HG02981 (cell line): ENCODE results near the gene LETM1.

Source experiments
- ATAC-seq: cut with Tn5 transposase; IDR thresholded peaks from one replicate; pipeline ENCODE4 v1.9.1; 2021; ENCODE audit warnings: mild to moderate bottlenecking, moderate library complexity; ENCODE audit not compliant: unreplicated experiment

The LETM1 gene

DNA sequence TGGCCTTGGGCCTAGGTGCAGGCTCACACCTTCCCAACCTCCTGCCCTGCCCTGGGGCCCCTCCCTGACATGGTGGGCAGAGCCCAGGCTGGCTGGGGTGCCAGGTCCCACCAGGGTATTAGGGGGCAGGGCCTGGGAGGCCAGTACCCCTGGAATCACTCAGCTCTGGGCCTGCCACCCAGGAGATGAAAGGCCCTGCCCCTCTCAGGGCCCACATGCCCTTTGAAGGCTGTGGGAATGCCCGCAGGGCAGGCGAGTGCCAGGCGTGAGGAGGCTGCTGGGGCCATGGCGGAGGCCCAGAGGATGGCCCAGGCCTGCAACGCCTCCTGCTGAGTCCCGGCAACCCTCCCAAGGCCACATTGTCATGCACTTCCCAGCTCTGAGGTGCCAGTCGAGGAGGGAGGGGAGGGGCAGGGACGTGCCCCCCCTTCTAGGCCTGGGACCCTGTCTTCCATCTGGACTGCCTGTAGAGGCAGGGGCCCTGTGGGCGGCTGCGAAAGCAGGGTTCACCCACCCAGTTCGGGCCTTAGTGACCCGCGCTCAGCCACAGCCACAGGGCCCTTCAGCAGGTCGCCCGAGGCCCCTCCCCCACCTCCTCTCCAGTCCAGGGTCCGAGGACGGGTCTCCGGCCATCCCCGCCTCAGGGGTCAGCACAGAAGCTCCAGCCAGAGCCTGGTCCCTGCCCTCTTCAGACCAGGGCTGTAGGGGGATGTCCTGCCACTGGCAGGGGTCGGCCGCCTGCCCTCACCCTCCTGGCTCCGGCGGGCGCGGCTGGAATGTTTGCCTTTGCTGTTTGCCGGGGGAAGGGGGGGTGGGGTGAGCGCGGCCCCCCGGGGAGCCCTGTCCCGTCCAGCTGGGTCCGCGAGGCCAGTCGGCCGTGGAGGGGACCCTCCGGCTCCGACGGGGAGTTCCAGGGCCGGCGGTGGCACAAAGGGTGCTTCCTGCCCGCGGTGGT lies 89.6 kb downstream of the LETM1 start:
- no peak for ATAC-seq

- no peak for ATAC-seq
Observed at GRCh38 chr4:1765409-1766072, 90.4 kb downstream of the LETM1 start.

- ATAC-seq, result no peak
Observed at GRCh38 chr4:1764670-1765069, 91.3 kb downstream of the LETM1 start.

GRCh38 chr4:1763550-1764080 lies 92.3 kb downstream of the LETM1 start:
- no peak for ATAC-seq

DNA sequence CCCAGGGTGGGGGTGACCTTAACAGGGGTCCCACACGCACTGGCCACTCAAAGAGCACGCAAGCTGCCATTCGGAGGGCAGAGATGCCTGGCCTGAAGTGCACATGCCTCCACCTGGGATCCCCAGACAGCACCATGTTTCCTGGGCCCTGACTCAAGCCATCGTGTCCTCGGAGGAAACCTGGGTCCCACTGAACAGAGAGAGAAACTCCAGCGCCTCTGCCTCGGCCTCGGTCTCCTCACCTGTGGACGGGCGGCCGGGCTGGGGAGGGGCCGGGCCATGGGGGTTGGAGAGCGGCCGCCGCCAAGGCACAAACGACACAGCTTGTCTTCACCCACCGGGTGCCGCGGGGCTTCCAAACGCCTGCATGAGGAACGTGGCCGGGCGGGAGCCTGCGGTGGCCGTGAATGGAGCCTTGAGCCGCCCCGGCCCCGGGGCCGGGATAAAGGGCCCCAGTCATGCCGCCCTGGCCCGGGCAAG lies 92.8 kb downstream of the LETM1 start:
- ATAC-seq, result no peak

DNA sequence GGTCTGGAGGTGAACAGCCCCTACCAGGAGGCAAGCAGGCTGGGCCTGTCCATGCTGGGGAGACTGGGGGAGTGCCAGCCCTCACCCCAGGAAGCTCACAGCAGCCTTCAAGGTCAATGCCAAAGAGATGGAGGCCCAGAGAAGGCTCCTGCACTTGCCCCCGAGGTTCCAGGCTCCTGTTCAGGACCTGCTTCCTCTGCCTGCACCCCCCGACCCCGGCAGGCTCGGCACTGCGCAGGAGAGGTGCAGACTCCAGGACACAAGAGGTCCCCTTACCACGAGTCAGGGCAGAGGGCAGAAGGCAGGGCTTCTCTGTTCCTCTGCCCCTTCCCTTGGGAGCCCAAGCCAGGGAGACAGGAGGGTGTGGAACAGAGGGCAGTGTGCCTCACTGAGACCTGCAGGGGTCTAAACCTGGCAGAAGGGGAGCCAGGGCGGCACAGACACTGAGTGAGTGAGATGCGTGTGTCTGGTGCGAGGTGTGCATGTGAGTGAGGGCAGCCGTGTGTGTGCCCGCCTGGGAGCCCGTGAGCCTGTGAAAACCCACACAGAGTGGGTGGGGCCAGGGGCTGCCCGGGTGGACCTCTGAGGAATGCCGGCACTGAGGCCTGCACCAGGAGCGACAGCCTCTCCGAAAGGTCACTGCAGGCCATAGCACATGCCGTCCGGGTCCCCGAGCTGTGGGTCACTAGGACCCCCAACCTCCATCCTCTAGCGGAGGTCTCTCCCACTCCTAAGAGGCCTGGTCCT lies 93.5 kb downstream of the LETM1 start:
- no peak for ATAC-seq
